ENCODE data around the gene ENOX1. TPM values are rescaled to one million over a fixed set of nuclear protein-coding genes. Genes with fewer than 3 reads are reported as not detected.
A peak's percentile ranks its signal among the peaks of the same experiment; 100 is the strongest.

The ENOX1 gene
- total RNA-seq, 1 experiment from 2014 or later = 0.26 TPM

GRCh38 chr13:43815204-43815603 lies 28.4 kb upstream of the ENOX1 start (continued):
- no peak for TF ChIP-seq E2F4 (CRISPR knock-in tag; IDR thresholded peaks at IDR 0.05; ENCODE audit: borderline replicate concordance, low read depth)
- no peak for TF ChIP-seq NFE2L1 (CRISPR knock-in tag; IDR thresholded peaks at IDR 0.05)
- no peak for TF ChIP-seq ZBTB43 (CRISPR knock-in tag; IDR thresholded peaks at IDR 0.05)
- no peak for TF ChIP-seq ATF2 (CRISPR knock-in tag; IDR thresholded peaks at IDR 0.05; ENCODE audit: borderline replicate concordance, low read depth)
- TF ChIP-seq CBFB (CRISPR knock-in tag; IDR thresholded peaks at IDR 0.05; ENCODE audit: low read depth) = no peak

GRCh38 chr13:43808676-43809075 lies 21.9 kb upstream of the ENOX1 start:
- Mint-ChIP-seq H3K4me3 (no peak overlapping the region), H3K4me1 (peaks cover 28% of the 10 kb centered on the region), H3K36me3 (peaks cover 2% of the 10 kb centered on the region; the same call in 1 of the 2 replicates), H3K27ac (no peak overlapping the region), H3K9me3 (peaks cover 3% of the 10 kb centered on the region; the same call in 1 of the 2 replicates), H3K27me3 (ENCODE audit: low read depth) (no peaks in the 10 kb centered on the region)
- ATAC-seq (no peak), DNase-seq (ENCODE audit: low spot score) (no peak)
- TF ChIP-seq SMAD4 (CRISPR knock-in tag; IDR thresholded peaks at IDR 0.05) = no peak
- TF ChIP-seq PREB (CRISPR knock-in tag; IDR thresholded peaks at IDR 0.05; ENCODE audit: borderline replicate concordance) = no peak
- ChIA-PET POLR2A (no interaction called here), CTCF (no interaction called here)

- Mint-ChIP-seq H3K27me3 (ENCODE audit: low read depth) (no peaks in the 10 kb centered on the region), H3K4me3 (peak overlapping the region; percentile 12; the same call in 1 of the 2 replicates), H3K27ac (peak overlapping the region; percentile 53), H3K4me1 (peaks cover 29% of the 10 kb centered on the region), H3K36me3 (peaks cover 2% of the 10 kb centered on the region; the same call in 1 of the 2 replicates), H3K9me3 (peaks cover 3% of the 10 kb centered on the region; the same call in 1 of the 2 replicates)
- ATAC-seq (peak; percentile 58), DNase-seq (ENCODE audit: low spot score) (no peak)
- POLR2A ChIA-PET = no interaction called here
- CTCF ChIA-PET = interaction anchor here (0.6 to 2.5 kb wide), 6 partner anchors 19 to 690 kb away, joined by 3 to 17 read pairs (median 6); partner anchors contain the start of gene ENOX1
- TF ChIP-seq IRF1 (CRISPR knock-in tag; IDR thresholded peaks at IDR 0.05) (no peak), USF2 (CRISPR knock-in tag; IDR thresholded peaks at IDR 0.05) (no peak), MLX (CRISPR knock-in tag; IDR thresholded peaks at IDR 0.05) (no peak), PREB (CRISPR knock-in tag; IDR thresholded peaks at IDR 0.05; ENCODE audit: borderline replicate concordance) (no peak), SOX15 (CRISPR knock-in tag; IDR thresholded peaks at IDR 0.05) (no peak), ZSCAN18 (CRISPR knock-in tag; IDR thresholded peaks at IDR 0.05) (no peak), FOXP4 (CRISPR knock-in tag; IDR thresholded peaks at IDR 0.05) (no peak), TEAD1 (CRISPR knock-in tag; IDR thresholded peaks at IDR 0.05) (no peak), TP53 (CRISPR knock-in tag; IDR thresholded peaks at IDR 0.05) (no peak), NR3C1 (CRISPR knock-in tag; conservative IDR thresholded peaks at IDR 0.05; ENCODE audit: low read depth) (no peak), SMAD4 (CRISPR knock-in tag; IDR thresholded peaks at IDR 0.05) (no peak), HMGXB4 (CRISPR knock-in tag; IDR thresholded peaks at IDR 0.05) (no peak)
Measured at GRCh38 chr13:43805681-43806128, 18.9 kb upstream of the ENOX1 start.
